MM.1S (cell line): ENCODE measurements around the gene NIPBL.

Experiments used
- DNase-seq: peaks from one replicate; pipeline ENCODE4 v3.0.0-alpha.2; 2015
- H2AFZ ChIP-seq: fragments of 300-600 bp; sonication (generic); 2 replicates; pipeline ENCODE4 v1.6.0; 2016; ENCODE audit warnings: antibody characterized with exemption, low read length
- H3F3A ChIP-seq: fragments of 300-600 bp; sonication (generic); 2 replicates; pipeline ENCODE4 v1.6.1; 2016; ENCODE audit warnings: mild to moderate bottlenecking, antibody characterized with exemption, low read length, moderate library complexity, mixed read lengths; ENCODE audit not compliant: insufficient read depth
- H3K27ac ChIP-seq: fragments of 300-600 bp; sonication (generic); 2 replicates; pipeline ENCODE4 v1.5.1; 2016; ENCODE audit warnings: mild to moderate bottlenecking, low read length
- H3K27me3 ChIP-seq: fragments of 300-600 bp; sonication (generic); replicated peaks from 2 replicates; pipeline ENCODE4 v1.6.0; 2016; ENCODE audit warnings: low read length; ENCODE audit not compliant: insufficient read depth
- H3K36me3 ChIP-seq: fragments of 300-600 bp; sonication (generic); replicated peaks from 2 replicates; pipeline ENCODE4 v1.6.1; 2016; ENCODE audit warnings: mild to moderate bottlenecking, low read length, mixed read lengths; ENCODE audit not compliant: insufficient read depth
- H3K4me1 ChIP-seq: fragments of 300-600 bp; sonication (generic); 2 replicates; pipeline ENCODE4 v1.6.1; 2016; ENCODE audit warnings: low read length, mixed read lengths
- H3K4me2 ChIP-seq: fragments of 300-600 bp; sonication (generic); 2 replicates; pipeline ENCODE4 v1.6.0; 2016; ENCODE audit warnings: low read depth, low read length
- H3K4me3 ChIP-seq: fragments of 300-600 bp; sonication (generic); 2 replicates; pipeline ENCODE4 v1.5.1; 2016; ENCODE audit warnings: low read length, mixed read lengths
- H3K79me2 ChIP-seq: fragments of 300-600 bp; sonication (generic); 2 replicates; pipeline ENCODE4 v1.6.1; 2016; ENCODE audit warnings: mixed run types, low read length, mixed read lengths
- H3K9ac ChIP-seq: fragments of 300-600 bp; sonication (generic); 2 replicates; pipeline ENCODE4 v1.6.1; 2016; ENCODE audit warnings: low read length, mixed read lengths
- H3K9me2 ChIP-seq: fragments of 300-600 bp; sonication (generic); replicated peaks from 2 replicates; pipeline ENCODE4 v1.6.1; 2016; ENCODE audit warnings: mild to moderate bottlenecking, low read length, mixed read lengths; ENCODE audit not compliant: insufficient read depth
- H3K9me3 ChIP-seq: fragments of 300-600 bp; sonication (generic); replicated peaks from 2 replicates; pipeline ENCODE4 v1.6.1; 2016; ENCODE audit warnings: mild to moderate bottlenecking, low read length, mixed read lengths; ENCODE audit not compliant: insufficient read depth
- H4K20me1 ChIP-seq: fragments of 300-600 bp; sonication (generic); 2 replicates; pipeline ENCODE4 v1.6.1; 2016; ENCODE audit warnings: mild to moderate bottlenecking, low read length, moderate library complexity, mixed read lengths; ENCODE audit not compliant: insufficient read depth
- CTCF ChIP-seq: fragments of 300-600 bp; sonication (generic); IDR thresholded peaks from 2 replicates; pipeline ENCODE4 v1.5.1; 2016; ENCODE audit warnings: antibody characterized with exemption, low read length, mixed read lengths
- EZH2 ChIP-seq: fragments of 300-600 bp; sonication (generic); optimal IDR thresholded peaks from 2 replicates; pipeline ENCODE3; 2017; ENCODE audit warnings: low read depth, mild to moderate bottlenecking, antibody characterized with exemption, low read length, mixed read lengths
- EZH2phosphoT487 ChIP-seq: fragments of 300-600 bp; sonication (generic); IDR thresholded peaks from 2 replicates; pipeline ENCODE4 v1.6.1; 2018; ENCODE audit warnings: antibody characterized with exemption, low read length

Gene NIPBL

GRCh38 chr5:36879274-36880033 is 2.9 kb downstream of the NIPBL start:
- Histone ChIP-seq H3K36me3 (no peaks in the 10 kb centered on the region), H4K20me1 (peaks cover 66% of the 10 kb centered on the region), H3K27ac (no peak overlapping the region)

GRCh38 chr5:36880761-36881160 is 4.2 kb downstream of the NIPBL start:
- Histone ChIP-seq H3K36me3 (no peaks in the 10 kb centered on the region), H3K9me3 (no peaks in the 10 kb centered on the region), H3K4me2 (no peak overlapping the region), H3K4me3 (no peak overlapping the region), H4K20me1 (peaks cover 73% of the 10 kb centered on the region), H3K9ac (no peak overlapping the region), H3K4me1 (peaks cover 10% of the 10 kb centered on the region), H3K79me2 (peaks cover 96% of the 10 kb centered on the region), H3F3A (peaks cover 22% of the 10 kb centered on the region), H3K27me3 (no peaks in the 10 kb centered on the region), H3K9me2 (no peaks in the 10 kb centered on the region), H3K27ac (no peak overlapping the region), H2AFZ (no peak overlapping the region)
- DNase-seq: no peak
- TF ChIP-seq EZH2phosphoT487 (no peak), EZH2 (no peak), CTCF (no peak)

More at GRCh38 chr5:36879274-36880033, 2.9 kb downstream of the NIPBL start:
- H3K9me2 ChIP-seq: no peaks in the 10 kb centered on the region
- no peak for TF ChIP-seq EZH2
- TF ChIP-seq CTCF: no peak
- no peak for TF ChIP-seq EZH2phosphoT487
- H2AFZ ChIP-seq: no peak overlapping the region
- DNase-seq: no peak
- H3K4me2 ChIP-seq: peak overlapping the region; percentile 75
- peaks cover 96% of the 10 kb centered on the region for H3K79me2 ChIP-seq
- H3K9me3 ChIP-seq: no peaks in the 10 kb centered on the region
- peak overlapping the region; percentile 95 for H3K4me3 ChIP-seq
- peaks cover 16% of the 10 kb centered on the region for H3K4me1 ChIP-seq
- H3K27me3 ChIP-seq: no peaks in the 10 kb centered on the region
- peaks cover 33% of the 10 kb centered on the region for H3F3A ChIP-seq
- H3K9ac ChIP-seq: no peak overlapping the region

GRCh38 chr5:36881304-36881703 is 4.7 kb downstream of the NIPBL start:
- H3K9me3 ChIP-seq: no peaks in the 10 kb centered on the region
- H3K4me3 ChIP-seq: no peak overlapping the region
- H3F3A ChIP-seq: peaks cover 16% of the 10 kb centered on the region
- H3K9me2 ChIP-seq: no peaks in the 10 kb centered on the region
- TF ChIP-seq EZH2 (no peak), EZH2phosphoT487 (no peak), CTCF (no peak)
- H3K79me2 ChIP-seq: peaks cover 97% of the 10 kb centered on the region
- H3K4me2 ChIP-seq: no peak overlapping the region
- H3K36me3 ChIP-seq: no peaks in the 10 kb centered on the region
- peaks cover 10% of the 10 kb centered on the region for H3K4me1 ChIP-seq
- H3K9ac ChIP-seq: no peak overlapping the region
- no peak overlapping the region for H3K27ac ChIP-seq
- no peak overlapping the region for H2AFZ ChIP-seq
- H3K27me3 ChIP-seq: no peaks in the 10 kb centered on the region
- DNase-seq: no peak
- peaks cover 73% of the 10 kb centered on the region for H4K20me1 ChIP-seq
